ENCODE results near the gene BEST4. TPM values are rescaled to one million over a fixed set of nuclear protein-coding genes. Genes with fewer than 3 reads are reported as not detected.

Gene BEST4
- total and polyA plus RNA-seq, 2 of the 13 experiments (the other 11 are each of a cell fraction or from before 2014, with no cell fraction given), result 0.77 to 1.4 TPM

- no peak for TF ChIP-seq ZNF646 (CRISPR knock-in tag; IDR thresholded peaks at IDR 0.05)
- TF ChIP-seq LRRFIP1 (CRISPR knock-in tag; conservative IDR thresholded peaks at IDR 0.05), result no peak
- no peak for TF ChIP-seq ZNF407 (CRISPR knock-in tag; IDR thresholded peaks at IDR 0.05; ENCODE audit: not compliant biosample characterization)
Observed at GRCh38 chr1:44802306-44803061, 14.5 kb upstream of the BEST4 start (continued).

All from HepG2 (cell line).